Stimulated activated CD4-positive, alpha-beta T cell treated with anti-CD3 and anti-CD28 coated beads, Interleukin-15, amount 100 ng/mL, for 1 hour (primary cell): Measurements from ENCODE around the gene GRM3.
"Not testable (repeated sequence)": the region's sequence is repeated elsewhere in the genome, so short reads cannot be mapped to it uniquely, and the experiment has no call there.

Experiments
- DNase-seq, 2 donors: peaks; one replicate each; pipeline ENCODE4 v3.0.0-alpha.2; 2020; ENCODE audit warnings: low read depth in 1 of 2, low spot score in 1 of 2

The GRM3 gene

DNA sequence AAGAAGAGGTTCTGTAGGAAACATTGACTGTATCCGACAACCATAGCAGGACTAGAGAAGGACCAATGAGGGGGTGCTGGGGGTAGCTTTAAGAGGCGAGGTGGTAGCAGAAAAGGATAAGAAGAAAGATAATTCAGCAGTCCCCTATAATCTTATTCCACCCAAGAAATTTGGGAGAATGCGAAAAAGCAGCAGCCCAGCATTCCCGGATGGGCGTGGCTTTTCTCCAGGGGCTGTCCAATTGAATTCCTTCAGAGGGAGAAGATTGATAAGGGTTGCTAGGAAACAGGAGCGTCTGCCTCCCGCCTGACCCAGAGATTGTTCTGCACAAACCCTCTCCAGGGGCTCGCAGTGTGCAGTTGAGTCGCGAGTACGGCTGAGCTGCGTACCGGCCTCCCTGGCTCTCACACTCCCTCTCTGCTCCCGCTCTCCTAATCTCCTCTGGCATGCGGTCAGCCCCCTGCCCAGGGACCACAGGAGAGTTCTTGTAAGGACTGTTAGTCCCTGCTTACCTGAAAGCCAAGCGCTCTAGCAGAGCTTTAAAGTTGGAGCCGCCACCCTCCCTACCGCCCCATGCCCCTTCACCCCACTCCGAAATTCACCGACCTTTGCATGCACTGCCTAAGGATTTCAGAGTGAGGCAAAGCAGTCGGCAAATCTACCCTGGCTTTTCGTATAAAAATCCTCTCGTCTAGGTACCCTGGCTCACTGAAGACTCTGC is at the start of gene GRM3:
GRM3 (plus strand) TSS at position 349 of the 721 bp plus-strand sequence. CDS start 121,237 bp downstream, outside the sequence.
- DNase-seq = no peak

GRCh38 chr7:86598311-86598710 is 45.4 kb upstream of the GRM3 start:
- DNase-seq = no peak

GRCh38 chr7:86598721-86599120 is 45.0 kb upstream of the GRM3 start:
- no peak for DNase-seq

DNA sequence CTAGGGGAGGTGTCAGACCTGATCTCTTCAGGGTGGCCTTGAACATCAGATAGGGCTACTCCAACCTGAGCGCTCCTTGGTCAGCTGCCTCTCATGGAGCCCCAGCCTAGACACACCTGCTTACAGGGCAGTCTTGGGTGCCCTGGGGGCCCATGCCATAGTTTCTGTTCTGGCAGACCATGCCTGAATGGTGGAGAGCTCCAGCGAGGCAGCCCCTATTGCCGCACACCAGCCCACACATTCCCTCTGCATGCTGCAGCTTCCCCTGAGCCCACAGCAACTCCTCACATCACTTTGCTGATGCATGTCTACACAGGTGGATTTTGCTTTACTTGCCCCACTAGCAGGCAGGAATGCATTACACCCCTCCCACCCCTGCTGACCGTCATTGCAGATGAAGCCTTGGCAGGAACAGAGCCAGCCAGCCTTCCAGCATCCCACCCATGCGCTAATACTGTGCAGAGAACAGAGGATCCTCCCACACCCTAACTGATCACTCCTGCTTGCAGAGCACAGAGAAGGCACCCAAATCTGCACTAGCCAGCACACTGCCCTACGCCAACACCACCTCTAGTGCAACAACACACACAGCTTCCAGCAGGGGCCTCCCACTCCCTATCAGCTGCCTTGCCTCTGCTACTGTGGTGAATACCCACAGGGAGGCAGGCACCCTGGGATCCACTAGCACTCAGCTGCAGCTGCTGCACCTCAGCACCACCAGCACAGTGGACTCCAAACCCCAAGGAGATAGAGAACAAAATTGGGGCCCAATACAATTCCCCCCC is 43.0 kb upstream of the GRM3 start:
- DNase-seq = no peak

DNA sequence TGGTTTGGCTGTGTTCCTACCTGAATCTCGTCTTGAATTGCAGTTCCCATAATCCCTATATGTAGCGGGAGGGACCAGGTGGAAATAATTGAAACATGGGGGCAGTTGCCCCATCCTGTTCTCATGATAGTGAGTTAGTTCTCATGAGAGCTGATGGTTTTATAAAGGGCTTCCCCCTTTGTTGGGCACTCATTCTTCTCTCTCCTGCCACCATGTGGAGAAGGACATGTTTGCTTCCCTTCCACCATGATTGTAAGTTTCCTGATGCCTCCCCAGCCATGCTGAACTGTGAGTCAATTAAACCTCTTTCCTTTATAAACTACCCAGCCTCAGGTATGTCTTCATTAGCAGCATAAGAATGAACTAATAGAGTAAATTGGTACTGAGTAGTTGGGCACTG is 28.0 kb upstream of the GRM3 start:
- not testable (repeated sequence) for DNase-seq

- no peak for DNase-seq
These were observed 844 bp downstream of the GRM3 start for GRCh38 chr7:86644282-86645224.

GRCh38 chr7:86645225-86645608 is 1.5 kb downstream of the GRM3 start:
- DNase-seq = no peak

DNA sequence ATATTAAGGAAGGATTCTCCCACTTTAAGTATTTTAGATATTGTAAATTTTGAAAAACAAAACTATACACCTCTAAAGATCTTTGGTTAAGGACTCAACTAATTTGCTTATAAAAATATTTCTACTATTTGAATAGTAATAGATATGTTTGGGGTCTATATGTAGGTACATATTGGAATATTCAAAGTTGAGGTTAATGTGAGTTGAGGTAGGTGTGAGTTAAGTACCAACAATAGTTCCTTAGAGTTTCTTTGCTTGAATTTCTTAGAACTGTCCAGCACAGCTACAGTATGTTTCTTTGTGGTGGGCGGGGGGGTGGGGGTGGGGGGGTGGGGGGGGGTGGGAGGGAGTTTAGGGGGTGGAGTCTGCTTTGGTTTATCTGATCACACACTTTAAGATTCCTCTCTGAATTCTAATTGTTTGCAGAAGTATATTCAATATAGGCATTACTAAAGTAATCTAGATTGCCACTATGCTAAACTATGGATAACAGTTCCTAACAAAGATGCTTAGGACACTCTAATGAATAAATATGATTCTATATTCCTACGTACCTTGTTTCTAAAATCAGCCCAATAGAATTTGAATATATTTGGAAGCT is 2.1 kb downstream of the GRM3 start:
- no peak for DNase-seq

DNA sequence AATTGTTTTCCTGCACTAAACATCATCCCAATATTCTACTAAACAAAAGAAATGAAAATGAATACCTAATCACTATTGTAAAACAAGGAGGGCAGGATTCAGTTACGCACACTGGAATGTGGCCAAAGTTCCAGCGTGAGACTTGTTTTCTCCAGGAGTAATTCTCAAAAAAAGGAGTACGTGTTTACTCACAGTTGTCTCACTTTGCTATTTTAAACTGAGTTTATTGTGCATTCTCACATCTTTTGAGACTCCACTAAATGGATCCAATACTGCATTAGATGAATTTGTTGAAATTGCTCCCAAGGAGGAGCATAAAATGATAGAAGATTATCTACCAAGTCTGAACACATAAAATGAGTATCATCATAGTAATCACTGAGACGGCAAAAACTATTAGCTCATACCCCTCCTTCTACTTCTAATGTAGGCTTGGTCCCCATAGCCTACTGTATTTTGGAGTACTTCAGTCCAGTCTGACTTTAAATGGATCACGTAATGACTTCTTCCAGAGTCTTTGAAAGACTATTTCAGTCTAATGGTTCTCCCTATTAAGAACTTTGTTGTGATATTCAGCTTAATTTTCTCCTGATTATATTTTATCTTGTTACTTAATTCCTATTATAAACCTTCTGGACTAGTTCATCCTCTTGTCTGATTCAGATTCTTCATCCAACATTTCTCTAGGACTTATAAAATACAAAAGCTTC is 3.8 kb downstream of the GRM3 start:
- no peak for DNase-seq

- DNase-seq = no peak
These were observed 4.5 kb downstream of the GRM3 start for GRCh38 chr7:86648169-86648568.

GRCh38 chr7:86653919-86654659 is 10.4 kb downstream of the GRM3 start:
- no peak for DNase-seq

- no peak for DNase-seq
These were observed 14.2 kb downstream of the GRM3 start for GRCh38 chr7:86657948-86658347.

- DNase-seq = no peak
These were observed 17.3 kb downstream of the GRM3 start for GRCh38 chr7:86660950-86661462.

DNA sequence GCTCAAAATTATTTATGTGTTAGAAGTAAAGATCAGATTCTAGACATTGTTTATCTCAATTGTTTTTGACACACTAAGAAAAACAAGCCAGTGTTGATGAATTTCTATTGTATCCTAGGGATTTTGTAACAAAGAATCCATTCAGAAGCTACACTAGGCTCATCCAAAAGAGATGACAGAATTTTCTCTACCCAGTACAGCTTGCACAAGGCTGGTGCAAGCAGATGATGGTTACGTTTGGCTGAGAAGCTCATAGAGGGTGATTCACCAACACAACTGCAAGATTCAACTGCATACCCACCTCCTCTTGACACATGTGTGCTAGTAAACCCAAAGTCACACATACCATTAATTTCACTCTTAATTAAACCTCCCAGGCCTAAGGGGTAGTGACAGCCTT is 20.8 kb downstream of the GRM3 start:
- DNase-seq = no peak

GRCh38 chr7:86664991-86665390 is 21.3 kb downstream of the GRM3 start:
- no peak for DNase-seq

DNA sequence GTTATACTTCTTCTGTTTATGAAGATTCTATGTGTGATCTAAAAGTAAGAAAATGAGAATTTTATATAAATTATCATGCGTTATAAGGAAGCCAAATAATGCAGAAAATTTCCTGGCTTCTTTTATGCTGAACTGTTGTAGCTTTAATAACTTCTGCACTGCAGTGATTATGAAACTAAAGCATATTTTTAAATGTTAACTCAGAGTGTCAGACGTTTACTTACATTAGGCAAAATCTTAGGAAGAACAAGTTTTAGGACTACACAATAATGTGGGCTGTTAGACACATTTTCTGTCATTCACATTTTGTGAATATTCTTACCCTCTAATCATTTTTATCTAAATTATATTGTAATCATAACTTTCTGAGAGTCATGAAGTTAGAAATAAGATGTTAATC is 22.0 kb downstream of the GRM3 start:
- no peak for DNase-seq

- no peak for DNase-seq
These were observed 24.0 kb downstream of the GRM3 start for GRCh38 chr7:86667732-86668131.

- DNase-seq = no peak
These were observed 24.6 kb downstream of the GRM3 start for GRCh38 chr7:86668315-86668714.

DNA sequence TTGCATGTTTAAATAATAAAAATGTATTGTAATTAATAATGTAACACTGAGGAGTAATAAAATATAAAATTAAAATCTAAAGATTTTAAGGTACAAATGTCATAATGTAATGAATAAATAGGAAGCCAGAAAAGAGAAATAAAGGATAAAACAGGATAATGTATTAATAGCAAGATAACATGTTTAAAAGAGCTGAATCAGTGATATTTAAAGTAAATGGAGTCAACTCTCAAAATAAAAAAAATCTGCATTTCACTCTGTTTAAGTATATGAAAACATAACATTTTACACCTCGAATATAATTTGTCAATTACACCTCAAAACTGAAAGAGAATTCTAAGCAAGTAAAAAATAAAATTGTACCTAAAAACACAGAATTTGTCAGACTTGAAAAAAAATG is 44.1 kb downstream of the GRM3 start:
- DNase-seq = no peak

GRCh38 chr7:86689363-86689762 is 45.7 kb downstream of the GRM3 start:
- DNase-seq = no peak
